ENCODE measurements around the gene ITPR3. TPM values are rescaled to one million over a fixed set of nuclear protein-coding genes. Genes with fewer than 3 reads are reported as not detected.

ITPR3 gene
- total and polyA plus RNA-seq, 4 donors = 0.49 to 2.8 (median 0.71) TPM

DNA sequence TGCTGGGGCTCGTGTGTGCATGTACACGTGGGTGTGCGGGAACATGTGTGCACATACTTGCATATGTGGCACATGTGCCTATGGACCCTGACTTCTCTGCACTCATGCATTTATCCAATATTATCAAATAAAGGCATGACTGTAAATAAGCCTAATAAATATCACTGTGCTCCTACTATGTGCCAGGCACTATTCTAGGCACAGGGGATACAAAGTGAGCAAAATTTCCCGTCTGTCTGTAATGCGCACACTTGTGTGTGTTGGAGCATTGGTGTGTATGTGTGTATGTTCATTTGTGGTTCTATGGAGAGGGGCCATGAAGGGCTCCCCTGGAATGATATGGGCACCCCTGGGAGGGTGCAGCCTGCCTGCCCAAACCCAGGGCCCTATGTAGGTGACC, 41.9 kb downstream of the ITPR3 start:
- no peak for TF ChIP-seq FOXA1 (IDR thresholded peaks at IDR 0.05)
- TF ChIP-seq RXRA (IDR thresholded peaks at IDR 0.05) = no peak
- no peak for TF ChIP-seq HNF4G (IDR thresholded peaks at IDR 0.05)
- no peak for TF ChIP-seq EGR1 (IDR thresholded peaks at IDR 0.05; ENCODE audit: low read depth in 2 of 2)
- TF ChIP-seq, protein P1, sequence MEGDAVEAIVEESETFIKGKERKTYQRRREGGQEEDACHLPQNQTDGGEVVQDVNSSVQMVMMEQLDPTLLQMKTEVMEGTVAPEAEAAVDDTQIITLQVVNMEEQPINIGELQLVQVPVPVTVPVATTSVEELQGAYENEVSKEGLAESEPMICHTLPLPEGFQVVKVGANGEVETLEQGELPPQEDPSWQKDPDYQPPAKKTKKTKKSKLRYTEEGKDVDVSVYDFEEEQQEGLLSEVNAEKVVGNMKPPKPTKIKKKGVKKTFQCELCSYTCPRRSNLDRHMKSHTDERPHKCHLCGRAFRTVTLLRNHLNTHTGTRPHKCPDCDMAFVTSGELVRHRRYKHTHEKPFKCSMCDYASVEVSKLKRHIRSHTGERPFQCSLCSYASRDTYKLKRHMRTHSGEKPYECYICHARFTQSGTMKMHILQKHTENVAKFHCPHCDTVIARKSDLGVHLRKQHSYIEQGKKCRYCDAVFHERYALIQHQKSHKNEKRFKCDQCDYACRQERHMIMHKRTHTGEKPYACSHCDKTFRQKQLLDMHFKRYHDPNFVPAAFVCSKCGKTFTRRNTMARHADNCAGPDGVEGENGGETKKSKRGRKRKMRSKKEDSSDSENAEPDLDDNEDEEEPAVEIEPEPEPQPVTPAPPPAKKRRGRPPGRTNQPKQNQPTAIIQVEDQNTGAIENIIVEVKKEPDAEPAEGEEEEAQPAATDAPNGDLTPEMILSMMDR (IDR thresholded peaks at IDR 0.05; ENCODE audit: low read depth, low read length, missing input control) = no peak
- Histone ChIP-seq H3K4me3 (ENCODE audit: low read depth in 1 of 3, low read length in 3 of 3) (no peak overlapping the region), H3K27ac (ENCODE audit: low read depth in 1 of 2, low read length in 2 of 2) (no peak overlapping the region), H3K27me3 (ENCODE audit: control insufficient read depth in 4 of 4, insufficient read depth in 4 of 4, low read length in 3 of 4) (no peaks in the 10 kb centered on the region), H3K36me3 (ENCODE audit: control insufficient read depth in 4 of 4, insufficient read depth in 3 of 4, low read depth in 1 of 4, low read length in 3 of 4) (no peaks in the 10 kb centered on the region), H3K4me1 (ENCODE audit: control insufficient read depth in 4 of 4, insufficient read depth in 4 of 4, low read length in 3 of 4) (no peaks in the 10 kb centered on the region), H3K9me3 (ENCODE audit: control insufficient read depth in 4 of 4, low read length in 3 of 4) (no peaks in the 10 kb centered on the region), H3K9ac (ENCODE audit: low read depth in 1 of 2, low read length in 2 of 2) (no peak overlapping the region)
- no peak for DNase-seq (ENCODE audit: low spot score)
- 83% methylated on average over 5 of the region's 5 CpGs for WGBS

DNA sequence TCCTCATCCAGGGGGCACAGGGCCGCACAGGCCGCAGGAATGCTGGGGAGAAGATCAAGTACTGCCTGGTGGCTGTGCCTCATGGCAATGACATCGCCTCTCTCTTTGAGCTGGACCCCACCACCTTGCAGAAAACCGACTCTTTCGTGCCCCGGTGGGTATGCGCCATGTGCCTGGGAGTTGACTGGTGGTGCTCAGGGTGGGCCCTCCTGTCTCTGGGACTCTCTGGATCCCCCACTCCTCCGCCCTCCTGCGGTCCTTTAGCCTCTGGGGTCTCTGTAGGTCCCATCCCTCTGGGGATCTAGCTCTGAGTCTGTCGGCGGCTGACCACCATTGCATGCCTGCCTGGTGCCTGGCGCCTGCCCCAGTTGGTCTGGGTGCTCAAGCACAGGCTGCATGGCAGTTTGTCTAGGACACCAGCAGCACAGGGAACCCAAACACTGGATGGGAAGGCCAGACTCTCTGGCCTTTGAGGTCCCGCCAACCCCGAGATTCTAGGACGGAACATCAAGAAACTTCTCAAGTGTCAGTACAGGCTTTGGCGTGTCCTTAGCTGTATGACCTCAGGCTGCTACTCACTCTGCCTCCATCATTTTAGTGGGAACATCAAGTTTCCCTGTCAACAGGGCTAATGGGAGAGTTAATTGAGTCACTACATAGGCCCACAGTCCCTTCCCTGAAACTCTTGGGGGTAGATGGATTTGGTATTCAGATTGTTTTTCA, 42.8 kb downstream of the ITPR3 start:
- TF ChIP-seq FOXA1 (IDR thresholded peaks at IDR 0.05) = no peak
- TF ChIP-seq, protein P1 (IDR thresholded peaks at IDR 0.05; ENCODE audit: low read depth, low read length, missing input control) = no peak
- TF ChIP-seq, protein P2, sequence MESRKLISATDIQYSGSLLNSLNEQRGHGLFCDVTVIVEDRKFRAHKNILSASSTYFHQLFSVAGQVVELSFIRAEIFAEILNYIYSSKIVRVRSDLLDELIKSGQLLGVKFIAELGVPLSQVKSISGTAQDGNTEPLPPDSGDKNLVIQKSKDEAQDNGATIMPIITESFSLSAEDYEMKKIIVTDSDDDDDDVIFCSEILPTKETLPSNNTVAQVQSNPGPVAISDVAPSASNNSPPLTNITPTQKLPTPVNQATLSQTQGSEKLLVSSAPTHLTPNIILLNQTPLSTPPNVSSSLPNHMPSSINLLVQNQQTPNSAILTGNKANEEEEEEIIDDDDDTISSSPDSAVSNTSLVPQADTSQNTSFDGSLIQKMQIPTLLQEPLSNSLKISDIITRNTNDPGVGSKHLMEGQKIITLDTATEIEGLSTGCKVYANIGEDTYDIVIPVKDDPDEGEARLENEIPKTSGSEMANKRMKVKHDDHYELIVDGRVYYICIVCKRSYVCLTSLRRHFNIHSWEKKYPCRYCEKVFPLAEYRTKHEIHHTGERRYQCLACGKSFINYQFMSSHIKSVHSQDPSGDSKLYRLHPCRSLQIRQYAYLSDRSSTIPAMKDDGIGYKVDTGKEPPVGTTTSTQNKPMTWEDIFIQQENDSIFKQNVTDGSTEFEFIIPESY (IDR thresholded peaks at IDR 0.05) = no peak
- no peak for TF ChIP-seq HNF4G (IDR thresholded peaks at IDR 0.05)
- TF ChIP-seq, protein P3, sequence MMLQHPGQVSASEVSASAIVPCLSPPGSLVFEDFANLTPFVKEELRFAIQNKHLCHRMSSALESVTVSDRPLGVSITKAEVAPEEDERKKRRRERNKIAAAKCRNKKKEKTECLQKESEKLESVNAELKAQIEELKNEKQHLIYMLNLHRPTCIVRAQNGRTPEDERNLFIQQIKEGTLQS (IDR thresholded peaks at IDR 0.05) = no peak
- TF ChIP-seq SP1 (IDR thresholded peaks at IDR 0.05) = no peak
- TF ChIP-seq NR2F2 (IDR thresholded peaks at IDR 0.05) = no peak
- no peak for TF ChIP-seq RXRA (IDR thresholded peaks at IDR 0.05)
- TF ChIP-seq FOXA2 (IDR thresholded peaks at IDR 0.05) = no peak
- no peak for TF ChIP-seq EGR1 (IDR thresholded peaks at IDR 0.05; ENCODE audit: low read depth in 2 of 2)
- TF ChIP-seq TAF1 (conservative IDR thresholded peaks at IDR 0.05) = no peak
- TF ChIP-seq, protein P4, sequence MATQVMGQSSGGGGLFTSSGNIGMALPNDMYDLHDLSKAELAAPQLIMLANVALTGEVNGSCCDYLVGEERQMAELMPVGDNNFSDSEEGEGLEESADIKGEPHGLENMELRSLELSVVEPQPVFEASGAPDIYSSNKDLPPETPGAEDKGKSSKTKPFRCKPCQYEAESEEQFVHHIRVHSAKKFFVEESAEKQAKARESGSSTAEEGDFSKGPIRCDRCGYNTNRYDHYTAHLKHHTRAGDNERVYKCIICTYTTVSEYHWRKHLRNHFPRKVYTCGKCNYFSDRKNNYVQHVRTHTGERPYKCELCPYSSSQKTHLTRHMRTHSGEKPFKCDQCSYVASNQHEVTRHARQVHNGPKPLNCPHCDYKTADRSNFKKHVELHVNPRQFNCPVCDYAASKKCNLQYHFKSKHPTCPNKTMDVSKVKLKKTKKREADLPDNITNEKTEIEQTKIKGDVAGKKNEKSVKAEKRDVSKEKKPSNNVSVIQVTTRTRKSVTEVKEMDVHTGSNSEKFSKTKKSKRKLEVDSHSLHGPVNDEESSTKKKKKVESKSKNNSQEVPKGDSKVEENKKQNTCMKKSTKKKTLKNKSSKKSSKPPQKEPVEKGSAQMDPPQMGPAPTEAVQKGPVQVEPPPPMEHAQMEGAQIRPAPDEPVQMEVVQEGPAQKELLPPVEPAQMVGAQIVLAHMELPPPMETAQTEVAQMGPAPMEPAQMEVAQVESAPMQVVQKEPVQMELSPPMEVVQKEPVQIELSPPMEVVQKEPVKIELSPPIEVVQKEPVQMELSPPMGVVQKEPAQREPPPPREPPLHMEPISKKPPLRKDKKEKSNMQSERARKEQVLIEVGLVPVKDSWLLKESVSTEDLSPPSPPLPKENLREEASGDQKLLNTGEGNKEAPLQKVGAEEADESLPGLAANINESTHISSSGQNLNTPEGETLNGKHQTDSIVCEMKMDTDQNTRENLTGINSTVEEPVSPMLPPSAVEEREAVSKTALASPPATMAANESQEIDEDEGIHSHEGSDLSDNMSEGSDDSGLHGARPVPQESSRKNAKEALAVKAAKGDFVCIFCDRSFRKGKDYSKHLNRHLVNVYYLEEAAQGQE (IDR thresholded peaks at IDR 0.05) = no peak
- no peak for TF ChIP-seq RAD21 (IDR thresholded peaks at IDR 0.05)
- TF ChIP-seq JUND (IDR thresholded peaks at IDR 0.05) = no peak
- no peaks in the 10 kb centered on the region for H3K27me3 ChIP-seq (ENCODE audit: control insufficient read depth in 4 of 4, insufficient read depth in 4 of 4, low read length in 3 of 4)
- H3K4me1 ChIP-seq (ENCODE audit: control insufficient read depth in 4 of 4, insufficient read depth in 4 of 4, low read length in 3 of 4) = no peaks in the 10 kb centered on the region
- 95% methylated on average over 16 of the region's 16 CpGs for WGBS
- no peaks in the 10 kb centered on the region for H3K9me3 ChIP-seq (ENCODE audit: control insufficient read depth in 4 of 4, low read length in 3 of 4)
- no peak for DNase-seq (ENCODE audit: low spot score)
- H3K4me3 ChIP-seq (ENCODE audit: low read depth in 1 of 3, low read length in 3 of 3) = no peak overlapping the region
- H3K27ac ChIP-seq (ENCODE audit: low read depth in 1 of 2, low read length in 2 of 2) = no peak overlapping the region
- H3K9ac ChIP-seq (ENCODE audit: low read depth in 1 of 2, low read length in 2 of 2) = no peak overlapping the region
- no peaks in the 10 kb centered on the region for H3K36me3 ChIP-seq (ENCODE audit: control insufficient read depth in 4 of 4, insufficient read depth in 3 of 4, low read depth in 1 of 4, low read length in 3 of 4)
